Measurements from ENCODE around the gene TBC1D2B.
"Not testable (repeated sequence)": the region's sequence is repeated elsewhere in the genome, so short reads cannot be mapped to it uniquely, and the experiment has no call there.

The TBC1D2B gene

GRCh38 chr15:77985031-77985930 is 92.2 kb downstream of the TBC1D2B start:
- in situ Hi-C loops (cut with HindIII; ENCODE audit: low pct_unique_long_range_greater_than_20kb, low sequenced_read_pairs), result no loop called here
- DNase-seq (ENCODE audit: low read depth in 1 of 2, low spot score in 1 of 2), result no peak
- TF ChIP-seq JUND (IDR thresholded peaks at IDR 0.05; ENCODE audit: low read depth), result no peak

GRCh38 chr15:77984446-77984861 is 93.1 kb downstream of the TBC1D2B start:
- no peak for DNase-seq (ENCODE audit: low read depth in 1 of 2, low spot score in 1 of 2)
- in situ Hi-C loops (cut with HindIII; ENCODE audit: low pct_unique_long_range_greater_than_20kb, low sequenced_read_pairs), result no loop called here
- no peak for TF ChIP-seq JUND (IDR thresholded peaks at IDR 0.05; ENCODE audit: low read depth)

GRCh38 chr15:77983708-77984445 is 93.6 kb downstream of the TBC1D2B start:
- in situ Hi-C loops (cut with HindIII; ENCODE audit: low pct_unique_long_range_greater_than_20kb, low sequenced_read_pairs), result no loop called here
- no peak for TF ChIP-seq JUND (IDR thresholded peaks at IDR 0.05; ENCODE audit: low read depth)

GRCh38 chr15:77983091-77983707 is 94.3 kb downstream of the TBC1D2B start:
- TF ChIP-seq JUND (IDR thresholded peaks at IDR 0.05; ENCODE audit: low read depth), result no peak
- no peak for DNase-seq (ENCODE audit: low read depth in 1 of 2, low spot score in 1 of 2)
- in situ Hi-C loops (cut with HindIII; ENCODE audit: low pct_unique_long_range_greater_than_20kb, low sequenced_read_pairs), result no loop called here

More at GRCh38 chr15:77983708-77984445, 93.6 kb downstream of the TBC1D2B start:
- DNase-seq (ENCODE audit: low read depth in 1 of 2, low spot score in 1 of 2), result no peak

- no peak for TF ChIP-seq JUND (IDR thresholded peaks at IDR 0.05; ENCODE audit: low read depth)
- in situ Hi-C loops (cut with HindIII; ENCODE audit: low pct_unique_long_range_greater_than_20kb, low sequenced_read_pairs), result no loop called here
- no peak for DNase-seq (ENCODE audit: low read depth in 1 of 2, low spot score in 1 of 2)
These were observed 95.4 kb downstream of the TBC1D2B start for GRCh38 chr15:77982127-77982490.

- DNase-seq (ENCODE audit: low read depth in 1 of 2, low spot score in 1 of 2), result no peak
- in situ Hi-C loops (cut with HindIII; ENCODE audit: low pct_unique_long_range_greater_than_20kb, low sequenced_read_pairs), result no loop called here
- TF ChIP-seq JUND (IDR thresholded peaks at IDR 0.05; ENCODE audit: low read depth), result no peak
These were observed 96.0 kb downstream of the TBC1D2B start for GRCh38 chr15:77981281-77982126.

- in situ Hi-C loops (cut with HindIII; ENCODE audit: low pct_unique_long_range_greater_than_20kb, low sequenced_read_pairs), result not testable (repeated sequence)
These were observed 96.8 kb downstream of the TBC1D2B start for GRCh38 chr15:77980674-77981073.

GRCh38 chr15:77980098-77980497 is 97.4 kb downstream of the TBC1D2B start:
- DNase-seq (ENCODE audit: low read depth in 1 of 2, low spot score in 1 of 2), result no peak
- TF ChIP-seq JUND (IDR thresholded peaks at IDR 0.05; ENCODE audit: low read depth), result no peak
- in situ Hi-C loops (cut with HindIII; ENCODE audit: low pct_unique_long_range_greater_than_20kb, low sequenced_read_pairs), result no loop called here

More at GRCh38 chr15:77980674-77981073, 96.8 kb downstream of the TBC1D2B start:
- DNase-seq (ENCODE audit: low read depth in 1 of 2, low spot score in 1 of 2), result not testable (repeated sequence)

- in situ Hi-C loops (cut with HindIII; ENCODE audit: low pct_unique_long_range_greater_than_20kb, low sequenced_read_pairs); DNase-seq (ENCODE audit: low read depth in 1 of 2, low spot score in 1 of 2): not testable (repeated sequence)
These were observed 98.4 kb downstream of the TBC1D2B start for GRCh38 chr15:77979157-77979556.

- DNase-seq (ENCODE audit: low read depth in 1 of 2, low spot score in 1 of 2); in situ Hi-C loops (cut with HindIII; ENCODE audit: low pct_unique_long_range_greater_than_20kb, low sequenced_read_pairs): not testable (repeated sequence)
These were observed 98.8 kb downstream of the TBC1D2B start for GRCh38 chr15:77978759-77979145.

- in situ Hi-C loops (cut with HindIII; ENCODE audit: low pct_unique_long_range_greater_than_20kb, low sequenced_read_pairs); DNase-seq (ENCODE audit: low read depth in 1 of 2, low spot score in 1 of 2): not testable (repeated sequence)
These were observed 99.4 kb downstream of the TBC1D2B start for GRCh38 chr15:77977903-77978758.

GRCh38 chr15:77976760-77977525 is 100.6 kb downstream of the TBC1D2B start:
- in situ Hi-C loops (cut with HindIII; ENCODE audit: low pct_unique_long_range_greater_than_20kb, low sequenced_read_pairs), result not testable (repeated sequence)

GRCh38 chr15:77976095-77976450 is 101.4 kb downstream of the TBC1D2B start:
- DNase-seq (ENCODE audit: low read depth in 1 of 2, low spot score in 1 of 2); in situ Hi-C loops (cut with HindIII; ENCODE audit: low pct_unique_long_range_greater_than_20kb, low sequenced_read_pairs): not testable (repeated sequence)

More at GRCh38 chr15:77976760-77977525, 100.6 kb downstream of the TBC1D2B start:
- not testable (repeated sequence) for DNase-seq (ENCODE audit: low read depth in 1 of 2, low spot score in 1 of 2)

Data from T47D (cell line).